ENCODE results near the gene OR2T33.
"Not testable (repeated sequence)": the region's sequence is repeated elsewhere in the genome, so short reads cannot be mapped to it uniquely, and the experiment has no call there.

The OR2T33 gene

DNA sequence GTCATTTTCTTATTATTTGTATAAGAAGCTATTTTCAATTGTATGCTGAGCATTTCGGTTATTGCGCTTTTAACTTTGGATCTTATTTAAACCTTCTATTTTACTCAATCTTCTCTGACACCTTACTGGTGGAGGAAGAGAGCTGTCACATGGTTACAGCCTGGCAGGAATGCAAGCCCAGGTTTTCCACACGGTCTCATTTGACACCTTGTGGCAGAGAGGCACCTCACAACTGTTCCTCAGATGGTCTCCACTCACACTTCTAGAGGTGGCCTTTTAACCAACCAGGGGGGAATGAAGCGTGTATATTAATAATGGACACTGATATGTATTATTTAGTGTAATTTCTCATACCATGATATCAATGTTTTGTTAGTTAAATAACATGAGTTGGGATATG lies 9.6 kb downstream of the OR2T33 start:
- H3K4me2 ChIP-seq (ENCODE audit: low read length) = no peak overlapping the region
- no peaks in the 10 kb centered on the region for H3K27me3 ChIP-seq (ENCODE audit: insufficient read depth, low read length)
- no peaks in the 10 kb centered on the region for H4K20me1 ChIP-seq (ENCODE audit: insufficient read depth, low read length)
- H3K36me3 ChIP-seq (ENCODE audit: insufficient read depth, low read length) = no peaks in the 10 kb centered on the region
- H3K27ac ChIP-seq (ENCODE audit: low read depth, low read length, poor library complexity, severe bottlenecking) = no peak overlapping the region
- H2AFZ ChIP-seq (ENCODE audit: low read length) = no peak overlapping the region
- no peaks in the 10 kb centered on the region for H3F3A ChIP-seq (ENCODE audit: insufficient read depth, low read length)
- no peaks in the 10 kb centered on the region for H3K79me2 ChIP-seq (ENCODE audit: insufficient read depth, low read length)
- no peak overlapping the region for H3K9ac ChIP-seq (ENCODE audit: low read length)
- H3K9me2 ChIP-seq (ENCODE audit: low read depth, low read length) = no peaks in the 10 kb centered on the region
- no peaks in the 10 kb centered on the region for H3K4me1 ChIP-seq (ENCODE audit: insufficient read depth, low read length, severe bottlenecking)
- H3K4me3 ChIP-seq (ENCODE audit: low read depth, low read length, poor library complexity, severe bottlenecking) = no peak overlapping the region
- H3K9me3 ChIP-seq (ENCODE audit: low read length) = no peaks in the 10 kb centered on the region
- TF ChIP-seq, protein P1, sequence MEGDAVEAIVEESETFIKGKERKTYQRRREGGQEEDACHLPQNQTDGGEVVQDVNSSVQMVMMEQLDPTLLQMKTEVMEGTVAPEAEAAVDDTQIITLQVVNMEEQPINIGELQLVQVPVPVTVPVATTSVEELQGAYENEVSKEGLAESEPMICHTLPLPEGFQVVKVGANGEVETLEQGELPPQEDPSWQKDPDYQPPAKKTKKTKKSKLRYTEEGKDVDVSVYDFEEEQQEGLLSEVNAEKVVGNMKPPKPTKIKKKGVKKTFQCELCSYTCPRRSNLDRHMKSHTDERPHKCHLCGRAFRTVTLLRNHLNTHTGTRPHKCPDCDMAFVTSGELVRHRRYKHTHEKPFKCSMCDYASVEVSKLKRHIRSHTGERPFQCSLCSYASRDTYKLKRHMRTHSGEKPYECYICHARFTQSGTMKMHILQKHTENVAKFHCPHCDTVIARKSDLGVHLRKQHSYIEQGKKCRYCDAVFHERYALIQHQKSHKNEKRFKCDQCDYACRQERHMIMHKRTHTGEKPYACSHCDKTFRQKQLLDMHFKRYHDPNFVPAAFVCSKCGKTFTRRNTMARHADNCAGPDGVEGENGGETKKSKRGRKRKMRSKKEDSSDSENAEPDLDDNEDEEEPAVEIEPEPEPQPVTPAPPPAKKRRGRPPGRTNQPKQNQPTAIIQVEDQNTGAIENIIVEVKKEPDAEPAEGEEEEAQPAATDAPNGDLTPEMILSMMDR (IDR thresholded peaks at IDR 0.05; ENCODE audit: low read length) = no peak
- TF ChIP-seq EZH2 (IDR thresholded peaks at IDR 0.05; ENCODE audit: borderline replicate concordance, low read length) = no peak

DNA sequence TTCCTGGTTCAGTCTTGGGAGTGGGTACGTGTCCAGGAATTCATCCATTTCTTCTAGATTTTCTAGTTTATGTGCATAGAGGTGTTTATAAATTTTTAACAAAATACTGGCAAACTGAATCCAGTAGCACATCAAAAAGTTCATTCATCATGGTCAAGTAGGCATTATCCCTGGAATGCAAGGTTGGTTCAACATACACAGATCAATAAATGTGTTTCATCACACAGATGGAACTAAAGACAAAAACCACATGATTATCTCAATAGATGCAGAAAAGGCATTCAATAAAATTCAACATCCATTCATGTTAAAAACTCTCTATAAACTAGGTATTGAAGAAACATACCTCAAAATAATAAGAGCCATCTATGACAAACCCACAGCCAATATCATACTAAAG lies 18.5 kb downstream of the OR2T33 start:
- not testable (repeated sequence) for H3K27ac ChIP-seq (ENCODE audit: low read depth, low read length, poor library complexity, severe bottlenecking); H3K4me2 ChIP-seq (ENCODE audit: low read length); H3K4me1 ChIP-seq (ENCODE audit: insufficient read depth, low read length, severe bottlenecking); H2AFZ ChIP-seq (ENCODE audit: low read length); H3K36me3 ChIP-seq (ENCODE audit: insufficient read depth, low read length); H3K9ac ChIP-seq (ENCODE audit: low read length); H3K9me3 ChIP-seq (ENCODE audit: low read length); H4K20me1 ChIP-seq (ENCODE audit: insufficient read depth, low read length); H3K27me3 ChIP-seq (ENCODE audit: insufficient read depth, low read length); H3K9me2 ChIP-seq (ENCODE audit: low read depth, low read length); H3F3A ChIP-seq (ENCODE audit: insufficient read depth, low read length); H3K4me3 ChIP-seq (ENCODE audit: low read depth, low read length, poor library complexity, severe bottlenecking); H3K79me2 ChIP-seq (ENCODE audit: insufficient read depth, low read length)

DNA sequence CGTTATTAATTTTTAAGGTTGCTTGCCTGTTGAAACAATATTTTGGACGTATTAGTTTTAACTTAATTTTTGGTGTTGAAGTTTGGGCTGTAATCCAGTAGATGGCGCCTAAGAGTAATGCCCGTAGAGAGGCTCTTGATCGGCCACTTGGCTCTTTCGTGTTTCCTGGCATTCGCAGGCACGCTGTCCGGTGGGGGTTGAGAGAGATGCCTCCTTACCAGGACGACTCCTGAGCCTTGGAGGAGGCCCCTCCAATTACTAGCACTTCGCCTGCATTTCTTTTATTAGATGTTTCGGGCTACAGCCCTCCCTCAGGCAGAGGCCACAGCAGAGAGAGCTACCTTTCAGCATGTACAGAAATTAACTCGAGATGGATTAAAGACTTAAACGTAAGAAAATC lies 34.6 kb downstream of the OR2T33 start:
- Histone ChIP-seq H3K27me3 (ENCODE audit: insufficient read depth, low read length) (no peaks in the 10 kb centered on the region), H3K4me3 (ENCODE audit: low read depth, low read length, poor library complexity, severe bottlenecking) (no peak overlapping the region), H3K9ac (ENCODE audit: low read length) (no peak overlapping the region), H3K4me1 (ENCODE audit: insufficient read depth, low read length, severe bottlenecking) (no peaks in the 10 kb centered on the region), H3K9me3 (ENCODE audit: low read length) (no peaks in the 10 kb centered on the region), H4K20me1 (ENCODE audit: insufficient read depth, low read length) (no peaks in the 10 kb centered on the region), H3K27ac (ENCODE audit: low read depth, low read length, poor library complexity, severe bottlenecking) (no peak overlapping the region), H2AFZ (ENCODE audit: low read length) (no peak overlapping the region), H3K36me3 (ENCODE audit: insufficient read depth, low read length) (no peaks in the 10 kb centered on the region), H3F3A (ENCODE audit: insufficient read depth, low read length) (no peaks in the 10 kb centered on the region), H3K79me2 (ENCODE audit: insufficient read depth, low read length) (no peaks in the 10 kb centered on the region), H3K9me2 (ENCODE audit: low read depth, low read length) (no peaks in the 10 kb centered on the region), H3K4me2 (ENCODE audit: low read length) (no peak overlapping the region)
- TF ChIP-seq, protein P1 (IDR thresholded peaks at IDR 0.05; ENCODE audit: low read length) = peak; percentile 64
- TF ChIP-seq EZH2 (IDR thresholded peaks at IDR 0.05; ENCODE audit: borderline replicate concordance, low read length) = no peak

DNA sequence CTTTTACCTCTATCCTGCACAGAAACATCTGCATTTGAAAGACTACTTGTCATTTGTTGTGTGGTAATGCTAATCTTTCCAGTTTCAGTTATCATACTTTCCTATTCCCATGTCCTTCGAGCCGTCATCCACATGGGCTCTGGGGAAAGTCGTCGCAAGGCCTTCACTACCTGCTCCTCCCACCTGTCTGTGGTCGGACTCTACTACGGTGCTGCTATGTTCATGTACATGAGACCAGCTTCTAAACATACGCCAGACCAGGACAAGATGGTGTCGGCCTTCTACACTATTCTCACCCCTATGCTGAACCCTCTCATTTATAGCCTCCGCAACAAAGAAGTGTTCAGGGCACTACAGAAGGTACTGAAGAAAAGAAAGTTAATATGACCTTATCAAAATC lies 38.3 kb downstream of the OR2T33 start:
- Histone ChIP-seq H3K4me3 (ENCODE audit: low read depth, low read length, poor library complexity, severe bottlenecking) (no peak overlapping the region), H3K9me2 (ENCODE audit: low read depth, low read length) (no peaks in the 10 kb centered on the region), H4K20me1 (ENCODE audit: insufficient read depth, low read length) (no peaks in the 10 kb centered on the region), H3K36me3 (ENCODE audit: insufficient read depth, low read length) (no peaks in the 10 kb centered on the region), H3K9ac (ENCODE audit: low read length) (no peak overlapping the region), H3K4me1 (ENCODE audit: insufficient read depth, low read length, severe bottlenecking) (no peaks in the 10 kb centered on the region), H3K4me2 (ENCODE audit: low read length) (no peak overlapping the region), H3K79me2 (ENCODE audit: insufficient read depth, low read length) (no peaks in the 10 kb centered on the region), H3K27me3 (ENCODE audit: insufficient read depth, low read length) (no peaks in the 10 kb centered on the region), H2AFZ (ENCODE audit: low read length) (no peak overlapping the region), H3F3A (ENCODE audit: insufficient read depth, low read length) (no peaks in the 10 kb centered on the region), H3K9me3 (ENCODE audit: low read length) (no peaks in the 10 kb centered on the region), H3K27ac (ENCODE audit: low read depth, low read length, poor library complexity, severe bottlenecking) (no peak overlapping the region)
- TF ChIP-seq EZH2 (IDR thresholded peaks at IDR 0.05; ENCODE audit: borderline replicate concordance, low read length) = no peak
- TF ChIP-seq, protein P1 (IDR thresholded peaks at IDR 0.05; ENCODE audit: low read length) = no peak
